Epithelial cell of alveolus of lung (primary cell): ENCODE data around the gene TMEM139. TPM values are rescaled to one million over a fixed set of nuclear protein-coding genes. Genes with fewer than 3 reads are reported as not detected.

Experiments
- total RNA-seq: library from RNA; depleted of rRNA; stranded (reverse); fragments of >200 nt; gene quantifications from 2 replicates; pipeline ENCODE4 v1.2.1, GENCODE V29; 2015

TMEM139 gene
- total RNA-seq = 0.39 TPM in 1 of 2 replicates, not detected in the other

GRCh38 chr7:143284591-143285469 lies at the start of gene TMEM139:
Gene TMEM139, plus strand, starts transcription at chr7:143284958. Its CDS starts 1,000 bp downstream, at chr7:143285958.

GRCh38 chr7:143263266-143264195 lies 21.2 kb upstream of the TMEM139 start, which contains the start of gene GSTK1:
Gene GSTK1, plus strand, starts transcription at chr7:143263441. Its CDS starts 73 bp downstream, at chr7:143263514.

GRCh38 chr7:143287935-143288826 lies 3.4 kb downstream of the TMEM139 start, which contains the start of gene CASP2:
Gene CASP2, plus strand, starts transcription at chr7:143288351. Its CDS starts 105 bp downstream, at chr7:143288456.

GRCh38 chr7:143315776-143316175 lies 31.0 kb downstream of the TMEM139 start, which contains the start of gene CLCN1:
Gene CLCN1, plus strand, starts transcription at chr7:143316111. Its CDS starts 102 bp downstream, at chr7:143316213.

Other genes with a start within 250 kb of the TMEM139 start
- not detected in 2 replicates for gene OR6V1, start 232.6 kb upstream of the TMEM139 start, total RNA-seq
- not detected in 2 replicates for gene PIP, start 152.9 kb upstream of the TMEM139 start, total RNA-seq
- gene TAS2R39, start 101.5 kb upstream of the TMEM139 start, total RNA-seq = not detected in 2 replicates
- gene TAS2R40, start 62.9 kb upstream of the TMEM139 start, total RNA-seq = not detected in 2 replicates
- 124 and 133 TPM in 2 replicates for gene GSTK1, start 21.5 kb upstream of the TMEM139 start, total RNA-seq
- 14.5 and 29.7 TPM in 2 replicates for gene CASP2, start 3.4 kb downstream of the TMEM139 start, total RNA-seq
- 0.13 TPM in 1 of 2 replicates, not detected in the other for gene CLCN1, start 31.2 kb downstream of the TMEM139 start, total RNA-seq
- 3.1 and 3.9 TPM in 2 replicates for gene FAM131B, start 77.8 kb downstream of the TMEM139 start, total RNA-seq
- gene ZYX, start 96.4 kb downstream of the TMEM139 start, total RNA-seq = 167 and 206 TPM in 2 replicates
- gene EPHA1, start 123.9 kb downstream of the TMEM139 start, total RNA-seq = 0.32 and 0.91 TPM in 2 replicates
- gene TAS2R60, start 158.5 kb downstream of the TMEM139 start, total RNA-seq = not detected in 2 replicates
- not detected in 2 replicates for gene TAS2R41, start 192.9 kb downstream of the TMEM139 start, total RNA-seq